ENCODE results near the gene ZNRD2.

- peak; percentile 76 for TF ChIP-seq POLR2A (IDR thresholded peaks at IDR 0.05; ENCODE audit: low read length)
- peak; percentile 42 for TF ChIP-seq GATA1 (IDR thresholded peaks at IDR 0.05; ENCODE audit: low read depth, low read length)
These were observed 4.7 kb downstream of the ZNRD2 start for GRCh38 chr11:65574811-65575567.

Measured in erythroblast (primary cell).